Gastrocnemius medialis (tissue), 4 donors: ENCODE results near the gene CATSPERZ. TPM values are rescaled to one million over a fixed set of nuclear protein-coding genes. Genes with fewer than 3 reads are reported as not detected.

ENCODE experiments used
- ATAC-seq, 2 donors: fragments of 150-250 bp; one replicate each; pipeline ENCODE4 v1.9.1; 2016
- DNase-seq, 2 donors: peaks; one replicate each; pipeline ENCODE4 v3.0.0-alpha.2; 2019
- H3K27ac ChIP-seq, 4 donors: fragments of 200-600 bp; sonication (generic); 1 replicate in 1 of 4; 2 replicates in 3 of 4; pipeline ENCODE4 v1.5.1; 2016 to 2018; ENCODE audit warnings: mild to moderate bottlenecking in 2 of 4, moderate library complexity in 1 of 4
- H3K27me3 ChIP-seq, 3 donors: fragments of 200-600 bp; sonication (generic) in 2 of 3; 1 replicate in 1 of 3; 2 replicates in 2 of 3; pipeline versions ENCODE4 v1.5.1 to v1.6.0; 2016 to 2019; ENCODE audit warnings: mild to moderate bottlenecking in 1 of 3, moderate library complexity in 1 of 3
- H3K36me3 ChIP-seq, 2 donors: fragments of 200-600 bp; sonication (generic) in 1 of 2; one replicate each; pipeline ENCODE4 v1.5.1; 2017 to 2018
- H3K4me1 ChIP-seq, 2 donors: fragments of 200-600 bp; sonication (generic) in 1 of 2; one replicate each; pipeline ENCODE4 v1.5.1; 2016 to 2017; ENCODE audit warnings: mild to moderate bottlenecking in 2 of 2
- H3K4me3 ChIP-seq, 4 donors: fragments of 200-600 bp; sonication (generic) in 3 of 4; 1 replicate in 1 of 4; 2 replicates in 3 of 4; pipeline ENCODE4 v1.5.1; 2016 to 2019; ENCODE audit warnings: mild to moderate bottlenecking in 2 of 4
- H3K9me3 ChIP-seq, 3 donors: fragments of 200-600 bp; sonication (generic) in 2 of 3; 1 replicate in 1 of 3; 2 replicates in 2 of 3; pipeline ENCODE4 v1.5.1; 2016 to 2019
- CTCF ChIP-seq, 5 experiments: fragments of 450-650 bp in 3 of 5; fragments of 200-600 bp in 2 of 5; sonication (generic) in 2 of 5; IDR thresholded peaks in 4 of 5; conservative IDR thresholded peaks in 1 of 5; 1 replicate in 4 of 5; 2 replicates in 1 of 5; pipeline ENCODE4 v1.5.1; 2016 to 2019; ENCODE audit warnings: antibody characterized with exemption in 5 of 5, mild to moderate bottlenecking in 3 of 5, moderate library complexity in 3 of 5
- POLR2A ChIP-seq, 2 donors: fragments of 450-650 bp; IDR thresholded peaks; one replicate each; pipeline ENCODE4 v1.6.1; 2017; ENCODE audit warnings: antibody characterized with exemption in 2 of 2, mild to moderate bottlenecking in 2 of 2, moderate library complexity in 2 of 2
- in situ Hi-C, 4 donors: fragments of 200-750 bp; cut with MboI; loops; one replicate each; pipeline versions ENCODE4 v1.15.0 to v1.8.0; 2017; ENCODE audit warnings: low sequenced_read_pairs in 4 of 4
- intact Hi-C: fragments of 100-400 bp; cut with DNase I; formaldehyde crosslinking; loops from one replicate; pipeline ENCODE4 v1.15.1; 2023; ENCODE audit warnings: low total_unique reads
- total RNA-seq, 4 donors: library from RNA; depleted of rRNA; stranded (reverse); fragments of >200 nt; gene quantifications; one replicate each; pipeline versions ENCODE4 v1.1.0 to v1.2.3, GENCODE V29; 2016

Gene CATSPERZ
- total RNA-seq, 4 donors from 2014 or later, result not detected

GRCh38 chr11:64284962-64285884, 14.9 kb upstream of the CATSPERZ start, which contains the start of gene GPR137:
Gene GPR137 (plus strand): TSS chr11:64285848. CDS start chr11:64286525, 677 bp downstream.
- in situ Hi-C loops, result no loop called here
- Histone ChIP-seq H3K27ac (peak within 1 kb of the TSS; percentile 90 to 97 (median 94)), H3K27me3 (no peaks in the 10 kb centered on the region), H3K4me1 (peaks cover 22 to 25% of the 10 kb centered on the region in 2 donors), H3K9me3 (no peaks in the 10 kb centered on the region), H3K4me3 (peak within 1 kb of the TSS; percentile 84 to 97 (median 90)), H3K36me3 (peaks cover 0 to 5% of the 10 kb centered on the region in 2 donors)
- ATAC-seq (peak; percentile 76 to 84), DNase-seq (peak; percentile 71 to 75)
- intact Hi-C loops, result loop anchor here (1.0 kb wide), 2 partner anchors 14 to 15 kb away; no protein-coding TSS in a partner anchor
- no peak for TF ChIP-seq CTCF (IDR thresholded peaks at IDR 0.05 in 4 of 5, conservative IDR thresholded peaks at IDR 0.05 in 1 of 5)
- TF ChIP-seq POLR2A (IDR thresholded peaks at IDR 0.05), result peak; percentile 41 to 43

GRCh38 chr11:64285885-64286800, 14.0 kb upstream of the CATSPERZ start:
- H3K4me3 ChIP-seq, result peak overlapping the region; percentile 84 to 97 (median 90)
- intact Hi-C loops, result loop anchor here (1.0 kb wide), 1 partner anchor 13 kb away; no protein-coding TSS in a partner anchor
- H3K9me3 ChIP-seq, result no peaks in the 10 kb centered on the region
- in situ Hi-C loops, result no loop called here
- ATAC-seq (peak; percentile 3 to 13), DNase-seq (peak in 1 of 2 donors; percentile 73)
- H3K4me1 ChIP-seq, result peaks cover 22 to 25% of the 10 kb centered on the region in 2 donors
- peaks cover 0 to 5% of the 10 kb centered on the region in 2 donors for H3K36me3 ChIP-seq
- peaks cover 0 to 5% (median 5%) of the 10 kb centered on the region in 3 donors for H3K27me3 ChIP-seq
- H3K27ac ChIP-seq, result peak overlapping the region; percentile 90 to 97 (median 94)
- TF ChIP-seq CTCF (IDR thresholded peaks at IDR 0.05 in 4 of 5, conservative IDR thresholded peaks at IDR 0.05 in 1 of 5), result peak in 1 of 5 experiments; percentile 10
- TF ChIP-seq POLR2A (IDR thresholded peaks at IDR 0.05), result no peak

GRCh38 chr11:64286801-64287159, 13.4 kb upstream of the CATSPERZ start:
- Histone ChIP-seq H3K4me3 (peak overlapping the region in 1 of 4 donors; percentile 84), H3K9me3 (no peaks in the 10 kb centered on the region), H3K27ac (peak overlapping the region; percentile 10 to 97 (median 92)), H3K4me1 (peaks cover 22 to 25% of the 10 kb centered on the region in 2 donors), H3K36me3 (peaks cover 0 to 5% of the 10 kb centered on the region in 2 donors), H3K27me3 (peaks cover 0 to 10% (median 8%) of the 10 kb centered on the region in 3 donors)
- DNase-seq (no peak), ATAC-seq (no peak)
- in situ Hi-C loops (no loop called here), intact Hi-C loops (no loop called here)
- TF ChIP-seq POLR2A (IDR thresholded peaks at IDR 0.05) (no peak), CTCF (IDR thresholded peaks at IDR 0.05 in 4 of 5, conservative IDR thresholded peaks at IDR 0.05 in 1 of 5) (no peak)

GRCh38 chr11:64287676-64288352, 12.3 kb upstream of the CATSPERZ start:
- no peak for ATAC-seq
- intact Hi-C loops, result no loop called here
- no peak overlapping the region for H3K4me3 ChIP-seq
- no peak for DNase-seq
- no peaks in the 10 kb centered on the region for H3K9me3 ChIP-seq
- TF ChIP-seq CTCF (IDR thresholded peaks at IDR 0.05 in 4 of 5, conservative IDR thresholded peaks at IDR 0.05 in 1 of 5), result no peak
- TF ChIP-seq POLR2A (IDR thresholded peaks at IDR 0.05), result no peak
- peaks cover 7 to 18% (median 18%) of the 10 kb centered on the region in 3 donors for H3K27me3 ChIP-seq
- no peaks in the 10 kb centered on the region for H3K36me3 ChIP-seq
- H3K27ac ChIP-seq, result no peak overlapping the region
- H3K4me1 ChIP-seq, result peaks cover 22 to 32% of the 10 kb centered on the region in 2 donors
- in situ Hi-C loops, result no loop called here
